ENCODE measurements around the gene TMC2. TPM values are rescaled to one million over a fixed set of nuclear protein-coding genes. Genes with fewer than 3 reads are reported as not detected.

TMC2 gene
- total RNA-seq, 1 experiment from 2014 or later = not detected

DNA sequence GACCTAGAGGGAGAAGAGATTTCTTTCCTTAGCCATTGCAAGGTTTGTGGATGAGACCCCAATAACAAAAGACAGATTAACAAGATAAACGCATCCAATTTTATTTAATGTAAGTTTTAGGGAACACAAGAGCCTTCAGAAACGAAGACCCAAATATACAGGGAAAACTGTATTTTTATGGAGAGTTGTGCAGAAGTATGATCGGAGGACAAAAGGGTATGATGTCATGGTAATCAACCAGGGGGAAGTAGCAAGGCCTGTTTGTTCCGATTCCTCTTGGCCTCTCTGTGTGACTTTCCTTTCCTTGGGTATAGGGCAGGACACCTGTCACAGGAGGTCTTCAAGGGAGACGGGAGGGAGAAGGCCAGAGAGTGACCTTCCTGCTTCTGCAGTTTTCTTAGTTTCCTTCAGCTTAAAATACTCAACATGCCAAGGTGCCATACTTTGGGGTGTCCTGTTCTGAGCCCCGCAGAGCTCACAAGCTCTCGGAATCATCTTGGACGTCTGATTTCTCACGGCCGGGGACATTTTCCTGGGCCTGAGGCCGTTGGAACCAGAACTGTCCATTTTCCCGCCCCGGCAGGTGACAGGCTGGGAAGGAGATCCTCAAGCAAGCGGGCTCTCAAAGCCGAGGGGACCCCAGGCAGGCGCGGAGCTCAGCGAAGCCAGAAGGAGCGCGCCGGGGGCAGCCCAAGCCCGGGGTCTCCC, 21.7 kb downstream of the TMC2 start:
- Histone ChIP-seq H3K79me2 (ENCODE audit: low read length) (no peaks in the 10 kb centered on the region), H3K4me1 (ENCODE audit: low read length) (no peaks in the 10 kb centered on the region), H3K27ac (ENCODE audit: low read length) (no peak overlapping the region), H3K27me3 (ENCODE audit: low read length) (no peaks in the 10 kb centered on the region), H3K36me3 (ENCODE audit: insufficient read depth, low read length) (no peaks in the 10 kb centered on the region), H3K9me2 (replicated peaks; ENCODE audit: insufficient read depth, low read length) (no peaks in the 10 kb centered on the region), H3K9me3 (ENCODE audit: low read length) (no peaks in the 10 kb centered on the region), H4K20me1 (ENCODE audit: insufficient read depth, low read depth, low read length) (no peaks in the 10 kb centered on the region), H3K4me3 (ENCODE audit: low read length) (no peak overlapping the region), H3K9ac (ENCODE audit: low read length) (no peak overlapping the region), H3K4me2 (ENCODE audit: low read depth, low read length, poor library complexity, severe bottlenecking) (no peak overlapping the region), H2AFZ (ENCODE audit: low read length) (no peak overlapping the region)
- no peak for DNase-seq

DNA sequence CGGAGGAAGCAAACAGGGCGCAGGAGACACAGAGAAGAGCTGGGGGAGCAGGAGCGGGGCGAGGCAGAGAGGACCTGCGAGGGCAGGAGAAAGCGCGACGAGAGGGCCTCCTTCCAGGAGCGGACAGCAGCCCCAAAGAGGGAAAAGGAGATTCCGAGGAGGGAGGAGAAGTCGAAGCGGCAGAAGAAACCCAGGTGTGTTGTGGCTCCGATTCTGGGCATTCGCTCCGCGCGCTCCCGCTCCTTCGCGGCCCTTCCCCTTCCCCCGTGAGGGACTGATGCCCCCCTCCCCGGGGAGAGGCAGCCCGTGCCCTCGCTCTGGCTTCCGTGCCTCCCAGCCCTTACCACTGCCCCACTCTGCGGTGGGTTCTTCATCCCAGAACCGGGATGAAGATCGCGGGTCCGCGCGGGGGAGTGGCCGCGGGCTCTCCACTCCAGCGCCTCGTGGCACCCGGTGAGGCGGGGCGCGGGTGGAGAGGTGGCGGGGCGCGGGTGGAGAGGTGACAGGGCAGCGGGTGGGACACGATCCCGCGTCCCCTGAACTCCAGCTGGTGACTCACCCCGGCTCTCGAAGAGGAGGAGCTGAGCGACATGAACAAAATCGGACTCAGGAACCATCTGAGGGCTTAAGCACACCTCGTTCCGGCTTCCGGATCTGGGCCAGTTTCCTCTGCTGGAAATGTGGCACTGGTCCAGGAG, 22.4 kb downstream of the TMC2 start:
- Histone ChIP-seq H3K4me2 (ENCODE audit: low read depth, low read length, poor library complexity, severe bottlenecking) (no peak overlapping the region), H3K79me2 (ENCODE audit: low read length) (no peaks in the 10 kb centered on the region), H3K36me3 (ENCODE audit: insufficient read depth, low read length) (no peaks in the 10 kb centered on the region), H4K20me1 (ENCODE audit: insufficient read depth, low read depth, low read length) (no peaks in the 10 kb centered on the region), H3K27ac (ENCODE audit: low read length) (no peak overlapping the region), H3K4me3 (ENCODE audit: low read length) (no peak overlapping the region), H3K27me3 (ENCODE audit: low read length) (no peaks in the 10 kb centered on the region), H3K9ac (ENCODE audit: low read length) (no peak overlapping the region), H3K9me3 (ENCODE audit: low read length) (no peaks in the 10 kb centered on the region), H2AFZ (ENCODE audit: low read length) (no peak overlapping the region), H3K9me2 (replicated peaks; ENCODE audit: insufficient read depth, low read length) (no peaks in the 10 kb centered on the region), H3K4me1 (ENCODE audit: low read length) (no peaks in the 10 kb centered on the region)
- no peak for DNase-seq

DNA sequence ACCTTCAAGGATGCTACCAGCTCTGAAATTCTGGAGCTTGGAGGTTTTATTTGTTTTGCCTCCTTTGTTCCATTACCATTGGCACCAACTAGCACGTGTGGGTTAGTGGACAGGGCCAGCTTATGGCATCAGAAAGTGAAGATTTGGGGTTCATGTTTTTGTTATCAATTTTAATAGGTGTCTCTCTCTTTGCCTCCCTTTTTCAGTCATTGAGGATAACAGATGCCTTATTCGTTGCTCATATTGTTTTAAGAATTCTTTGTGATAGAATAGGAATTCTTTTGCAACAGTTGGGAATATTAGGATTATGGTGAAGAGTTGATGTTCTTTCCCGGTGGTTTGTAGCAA, 22.9 kb downstream of the TMC2 start:
- no peaks in the 10 kb centered on the region for H3K79me2 ChIP-seq (ENCODE audit: low read length)
- no peaks in the 10 kb centered on the region for H3K9me3 ChIP-seq (ENCODE audit: low read length)
- H3K9ac ChIP-seq (ENCODE audit: low read length) = no peak overlapping the region
- no peak for DNase-seq
- H3K4me2 ChIP-seq (ENCODE audit: low read depth, low read length, poor library complexity, severe bottlenecking) = no peak overlapping the region
- H4K20me1 ChIP-seq (ENCODE audit: insufficient read depth, low read depth, low read length) = no peaks in the 10 kb centered on the region
- no peak overlapping the region for H3K4me3 ChIP-seq (ENCODE audit: low read length)
- no peak overlapping the region for H2AFZ ChIP-seq (ENCODE audit: low read length)
- H3K27ac ChIP-seq (ENCODE audit: low read length) = no peak overlapping the region
- no peaks in the 10 kb centered on the region for H3K9me2 ChIP-seq (replicated peaks; ENCODE audit: insufficient read depth, low read length)
- H3K27me3 ChIP-seq (ENCODE audit: low read length) = no peaks in the 10 kb centered on the region
- no peaks in the 10 kb centered on the region for H3K36me3 ChIP-seq (ENCODE audit: insufficient read depth, low read length)
- no peaks in the 10 kb centered on the region for H3K4me1 ChIP-seq (ENCODE audit: low read length)

DNA sequence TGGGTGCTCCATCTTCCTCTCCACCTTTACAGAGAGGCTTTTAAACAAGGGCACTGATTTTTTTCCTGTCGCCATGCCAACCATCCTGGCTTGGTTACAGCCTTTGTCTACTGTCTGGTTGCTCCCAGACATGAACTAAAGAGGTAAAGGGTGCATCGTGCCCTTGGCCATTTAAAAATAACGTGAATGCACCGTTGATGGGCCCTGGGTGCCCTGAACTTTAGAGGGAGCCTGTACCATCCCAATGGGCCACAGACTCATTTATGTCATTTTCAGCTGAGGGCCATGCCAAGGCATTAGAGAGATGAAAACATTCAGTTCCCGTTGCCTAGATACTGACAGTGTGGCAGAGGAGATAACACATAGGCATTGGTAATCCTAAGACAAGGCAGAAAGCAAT, 23.3 kb downstream of the TMC2 start:
- H2AFZ ChIP-seq (ENCODE audit: low read length) = no peak overlapping the region
- no peaks in the 10 kb centered on the region for H3K9me3 ChIP-seq (ENCODE audit: low read length)
- no peaks in the 10 kb centered on the region for H3K9me2 ChIP-seq (replicated peaks; ENCODE audit: insufficient read depth, low read length)
- no peak overlapping the region for H3K27ac ChIP-seq (ENCODE audit: low read length)
- H3K4me2 ChIP-seq (ENCODE audit: low read depth, low read length, poor library complexity, severe bottlenecking) = no peak overlapping the region
- H3K9ac ChIP-seq (ENCODE audit: low read length) = no peak overlapping the region
- H3K27me3 ChIP-seq (ENCODE audit: low read length) = no peaks in the 10 kb centered on the region
- DNase-seq = no peak
- H4K20me1 ChIP-seq (ENCODE audit: insufficient read depth, low read depth, low read length) = no peaks in the 10 kb centered on the region
- H3K4me1 ChIP-seq (ENCODE audit: low read length) = no peaks in the 10 kb centered on the region
- H3K36me3 ChIP-seq (ENCODE audit: insufficient read depth, low read length) = no peaks in the 10 kb centered on the region
- no peak overlapping the region for H3K4me3 ChIP-seq (ENCODE audit: low read length)
- no peaks in the 10 kb centered on the region for H3K79me2 ChIP-seq (ENCODE audit: low read length)

DNA sequence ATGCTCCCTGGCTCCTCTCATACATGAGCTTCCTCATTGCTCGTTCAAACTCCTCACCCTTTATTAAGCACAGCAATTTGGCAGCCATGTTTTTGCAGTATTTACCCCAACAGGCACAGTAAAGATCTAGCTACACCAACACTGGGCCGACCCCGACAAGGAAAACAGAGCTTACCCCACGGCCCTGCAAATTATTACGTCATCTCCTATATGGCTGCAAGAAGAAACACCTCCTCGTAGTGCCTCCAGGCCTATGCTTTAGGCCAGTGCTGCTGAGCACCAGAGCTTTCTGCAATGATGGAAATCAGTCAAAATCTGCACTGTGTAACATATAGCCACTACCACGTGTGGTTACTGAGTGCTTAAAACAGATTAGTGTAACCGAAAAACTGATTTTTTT, 26.7 kb downstream of the TMC2 start:
- no peak for DNase-seq
- Histone ChIP-seq H3K9me3 (ENCODE audit: low read length) (no peaks in the 10 kb centered on the region), H3K4me1 (ENCODE audit: low read length) (no peaks in the 10 kb centered on the region), H3K9me2 (replicated peaks; ENCODE audit: insufficient read depth, low read length) (no peaks in the 10 kb centered on the region), H3K27ac (ENCODE audit: low read length) (no peak overlapping the region), H3K27me3 (ENCODE audit: low read length) (no peaks in the 10 kb centered on the region), H3K9ac (ENCODE audit: low read length) (no peak overlapping the region), H3K36me3 (ENCODE audit: insufficient read depth, low read length) (no peaks in the 10 kb centered on the region), H3K4me2 (ENCODE audit: low read depth, low read length, poor library complexity, severe bottlenecking) (no peak overlapping the region), H4K20me1 (ENCODE audit: insufficient read depth, low read depth, low read length) (no peaks in the 10 kb centered on the region), H3K4me3 (ENCODE audit: low read length) (no peak overlapping the region), H3K79me2 (ENCODE audit: low read length) (no peaks in the 10 kb centered on the region), H2AFZ (ENCODE audit: low read length) (no peak overlapping the region)

DNA sequence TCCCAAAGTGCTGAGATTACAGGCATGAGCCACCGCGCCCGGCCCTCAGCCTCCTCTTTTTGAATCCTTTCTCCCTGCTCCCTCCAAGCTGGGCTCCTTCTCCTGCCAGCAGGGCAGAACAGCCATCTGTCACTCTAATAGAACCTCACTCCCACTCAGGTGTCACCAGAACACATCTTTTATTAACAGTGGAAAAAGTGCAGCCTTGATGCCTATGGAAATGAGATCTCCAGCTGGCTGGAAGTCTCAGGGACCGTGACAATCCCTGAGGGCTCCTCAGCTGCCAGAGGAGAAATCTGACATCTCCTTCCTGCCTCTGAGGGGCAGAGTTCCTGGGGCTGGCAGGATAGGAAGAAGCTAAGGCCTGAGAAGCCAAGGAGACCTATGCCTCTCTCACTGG, 28.0 kb downstream of the TMC2 start:
- no peak overlapping the region for H3K4me3 ChIP-seq (ENCODE audit: low read length)
- H3K79me2 ChIP-seq (ENCODE audit: low read length) = no peaks in the 10 kb centered on the region
- no peaks in the 10 kb centered on the region for H4K20me1 ChIP-seq (ENCODE audit: insufficient read depth, low read depth, low read length)
- no peak overlapping the region for H3K4me2 ChIP-seq (ENCODE audit: low read depth, low read length, poor library complexity, severe bottlenecking)
- H3K36me3 ChIP-seq (ENCODE audit: insufficient read depth, low read length) = no peaks in the 10 kb centered on the region
- no peaks in the 10 kb centered on the region for H3K4me1 ChIP-seq (ENCODE audit: low read length)
- no peaks in the 10 kb centered on the region for H3K27me3 ChIP-seq (ENCODE audit: low read length)
- H3K9ac ChIP-seq (ENCODE audit: low read length) = no peak overlapping the region
- no peaks in the 10 kb centered on the region for H3K9me2 ChIP-seq (replicated peaks; ENCODE audit: insufficient read depth, low read length)
- DNase-seq = no peak
- no peaks in the 10 kb centered on the region for H3K9me3 ChIP-seq (ENCODE audit: low read length)
- H2AFZ ChIP-seq (ENCODE audit: low read length) = no peak overlapping the region
- H3K27ac ChIP-seq (ENCODE audit: low read length) = no peak overlapping the region

DNA sequence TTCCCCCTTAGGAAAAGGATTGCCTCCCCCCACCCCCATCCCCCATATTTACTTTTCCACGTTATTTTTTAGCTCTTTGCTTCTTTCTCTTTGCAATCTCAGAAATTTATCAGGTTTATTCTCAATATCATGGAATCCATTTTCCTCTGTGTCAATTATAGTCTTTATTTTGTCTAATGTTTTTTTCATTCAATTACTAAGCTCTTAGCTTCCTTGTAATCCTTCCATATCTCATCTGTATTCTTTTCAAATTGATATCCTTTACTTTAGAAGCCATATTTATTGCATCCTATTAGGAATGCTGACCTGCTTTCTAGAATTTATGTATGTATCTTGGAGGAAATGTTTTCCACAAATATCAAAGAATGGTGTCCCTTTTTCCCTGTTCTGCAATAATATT, 39.3 kb downstream of the TMC2 start:
- H3K9me3 ChIP-seq (ENCODE audit: low read length) = no peaks in the 10 kb centered on the region
- H3K4me3 ChIP-seq (ENCODE audit: low read length) = no peak overlapping the region
- H3K9ac ChIP-seq (ENCODE audit: low read length) = no peak overlapping the region
- no peak overlapping the region for H2AFZ ChIP-seq (ENCODE audit: low read length)
- DNase-seq = no peak
- H3K27ac ChIP-seq (ENCODE audit: low read length) = no peak overlapping the region
- no peaks in the 10 kb centered on the region for H3K27me3 ChIP-seq (ENCODE audit: low read length)
- no peak overlapping the region for H3K4me2 ChIP-seq (ENCODE audit: low read depth, low read length, poor library complexity, severe bottlenecking)
- no peaks in the 10 kb centered on the region for H4K20me1 ChIP-seq (ENCODE audit: insufficient read depth, low read depth, low read length)
- no peaks in the 10 kb centered on the region for H3K36me3 ChIP-seq (ENCODE audit: insufficient read depth, low read length)
- H3K4me1 ChIP-seq (ENCODE audit: low read length) = no peaks in the 10 kb centered on the region
- H3K79me2 ChIP-seq (ENCODE audit: low read length) = no peaks in the 10 kb centered on the region
- H3K9me2 ChIP-seq (replicated peaks; ENCODE audit: insufficient read depth, low read length) = no peaks in the 10 kb centered on the region

DNA sequence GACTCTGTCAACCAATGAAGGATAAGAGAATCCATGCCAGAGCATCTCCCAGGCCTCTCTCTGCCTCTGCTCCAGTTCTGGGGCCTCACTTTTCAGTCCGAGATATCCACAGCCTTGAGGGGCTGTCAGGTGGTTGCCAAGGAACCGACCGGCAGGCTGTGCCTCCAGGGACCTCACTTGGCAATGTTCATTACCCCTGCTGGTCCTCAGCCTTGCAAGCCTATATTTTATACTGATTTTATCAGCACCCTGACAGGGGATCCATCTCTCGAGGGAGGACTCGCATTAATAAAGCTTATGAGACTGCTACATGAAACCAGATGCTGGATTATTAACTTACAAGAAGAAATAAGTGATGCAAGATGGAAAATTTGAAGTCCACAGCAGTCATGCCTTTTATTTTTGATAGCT, 39.9 kb downstream of the TMC2 start:
- H3K4me2 ChIP-seq (ENCODE audit: low read depth, low read length, poor library complexity, severe bottlenecking) = no peak overlapping the region
- H3K9me3 ChIP-seq (ENCODE audit: low read length) = no peaks in the 10 kb centered on the region
- no peak for DNase-seq
- H3K9ac ChIP-seq (ENCODE audit: low read length) = no peak overlapping the region
- no peaks in the 10 kb centered on the region for H4K20me1 ChIP-seq (ENCODE audit: insufficient read depth, low read depth, low read length)
- H3K4me1 ChIP-seq (ENCODE audit: low read length) = no peaks in the 10 kb centered on the region
- no peaks in the 10 kb centered on the region for H3K36me3 ChIP-seq (ENCODE audit: insufficient read depth, low read length)
- no peak overlapping the region for H3K27ac ChIP-seq (ENCODE audit: low read length)
- H2AFZ ChIP-seq (ENCODE audit: low read length) = no peak overlapping the region
- H3K79me2 ChIP-seq (ENCODE audit: low read length) = no peaks in the 10 kb centered on the region
- no peaks in the 10 kb centered on the region for H3K9me2 ChIP-seq (replicated peaks; ENCODE audit: insufficient read depth, low read length)
- no peak overlapping the region for H3K4me3 ChIP-seq (ENCODE audit: low read length)
- H3K27me3 ChIP-seq (ENCODE audit: low read length) = no peaks in the 10 kb centered on the region

Data from Karpas-422 (cell line).